ENCODE results near the gene EMC10.
"Not testable (repeated sequence)": the region's sequence is repeated elsewhere in the genome, so short reads cannot be mapped to it uniquely, and the experiment has no call there.

The EMC10 gene

DNA sequence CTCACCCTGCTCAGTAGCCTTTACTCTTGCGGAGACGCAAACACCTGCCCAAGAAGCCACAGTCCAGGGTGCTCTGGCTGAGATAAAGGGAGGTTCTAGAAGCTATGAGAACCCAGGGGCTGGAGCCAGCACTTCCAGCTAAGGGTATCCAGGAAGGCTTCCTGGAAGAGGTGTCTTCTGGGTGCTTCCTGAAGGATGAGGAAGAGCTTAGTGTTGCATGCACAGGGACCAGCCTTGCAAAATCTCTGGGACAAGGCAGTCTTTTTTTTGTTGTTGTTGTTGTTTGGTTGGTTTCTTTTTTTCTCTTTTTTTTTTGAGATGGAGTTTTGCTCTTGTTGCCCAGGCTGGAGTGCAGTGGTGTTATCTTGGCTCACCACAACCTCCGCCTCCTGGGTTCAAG lies 23.1 kb upstream of the EMC10 start:
- DNase-seq = no peak

DNA sequence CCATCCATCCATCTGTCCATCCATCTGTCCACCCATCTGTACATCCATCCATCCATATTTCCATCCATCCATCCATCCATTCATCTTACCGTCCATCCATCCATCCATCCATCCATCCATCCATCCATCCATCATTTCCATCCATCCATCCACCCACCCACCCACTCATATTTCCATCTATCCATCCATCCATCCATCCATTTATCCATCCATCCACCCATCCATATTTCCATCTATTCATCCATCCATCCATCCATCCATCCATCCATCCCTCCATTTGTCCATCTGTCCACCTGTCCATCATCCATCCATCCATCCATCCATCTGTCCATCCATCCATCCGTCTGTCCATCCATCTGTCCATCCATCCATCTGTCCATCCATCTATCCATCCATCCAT lies 20.3 kb upstream of the EMC10 start:
- DNase-seq = no peak

DNA sequence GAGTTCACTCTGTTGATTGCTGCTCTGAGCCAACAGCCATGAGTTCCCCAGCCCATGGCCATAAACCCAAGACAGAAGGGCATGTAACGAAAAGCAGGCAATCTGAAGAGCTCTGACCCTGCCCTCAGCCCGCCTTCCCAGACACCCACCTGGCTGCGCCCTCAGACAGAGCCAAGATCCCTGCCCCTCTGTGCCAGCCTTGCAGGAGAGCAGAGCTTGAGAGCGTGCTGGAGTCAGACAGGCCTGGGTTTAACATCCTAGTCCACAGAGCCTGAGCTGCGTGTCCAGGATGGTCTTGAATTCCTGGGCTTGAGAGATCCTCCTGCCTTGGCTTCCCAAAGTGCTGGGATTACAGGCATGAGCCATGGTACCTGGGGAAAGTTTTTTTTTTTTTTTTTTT lies 19.0 kb upstream of the EMC10 start:
- DNase-seq = no peak

DNA sequence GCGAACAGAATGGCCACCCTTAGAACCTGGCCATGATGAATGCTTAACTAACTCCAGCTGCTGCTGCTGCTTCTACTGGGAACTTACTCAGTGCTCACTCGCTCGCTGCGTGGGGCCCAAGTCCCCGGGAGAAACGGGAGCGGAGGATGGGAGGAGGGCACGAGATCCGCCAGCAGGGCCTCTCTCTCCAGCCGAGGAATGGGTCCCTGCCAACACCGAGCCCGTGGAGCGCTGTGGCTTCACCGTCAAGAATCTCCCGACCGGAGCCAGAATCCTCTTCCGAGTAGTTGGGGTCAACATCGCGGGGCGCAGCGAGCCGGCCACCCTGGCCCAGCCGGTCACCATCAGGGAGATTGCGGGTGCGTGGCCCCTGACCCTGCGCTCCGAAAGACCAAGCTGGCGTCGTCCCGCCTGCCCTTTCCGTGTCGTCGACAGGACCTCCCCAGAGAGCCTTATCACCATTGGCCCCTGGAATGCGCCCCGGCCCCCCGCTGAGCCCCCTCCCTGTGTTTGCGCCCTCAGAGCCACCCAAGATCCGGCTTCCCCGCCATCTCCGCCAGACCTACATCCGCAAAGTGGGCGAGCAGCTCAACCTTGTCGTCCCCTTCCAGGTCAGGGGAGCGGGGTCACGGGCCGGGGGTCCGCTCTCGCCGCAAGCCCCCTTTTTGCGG lies 17.8 kb upstream of the EMC10 start:
- DNase-seq = no peak

DNA sequence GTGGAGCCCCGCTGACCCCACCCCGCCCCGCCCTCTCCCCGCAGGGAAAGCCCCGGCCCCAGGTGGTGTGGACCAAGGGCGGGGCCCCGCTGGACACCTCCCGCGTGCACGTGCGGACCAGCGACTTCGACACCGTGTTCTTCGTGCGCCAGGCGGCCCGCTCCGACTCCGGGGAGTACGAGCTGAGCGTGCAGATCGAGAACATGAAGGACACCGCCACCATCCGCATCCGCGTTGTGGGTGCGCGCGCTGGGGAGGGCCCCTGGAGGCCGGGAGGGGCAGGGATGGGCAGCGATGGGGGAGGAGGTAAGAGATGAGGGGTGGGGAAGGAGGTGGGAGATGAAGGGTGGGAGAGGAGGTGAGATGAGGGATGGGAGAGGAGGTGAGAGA lies 17.2 kb upstream of the EMC10 start:
- DNase-seq = no peak

DNA sequence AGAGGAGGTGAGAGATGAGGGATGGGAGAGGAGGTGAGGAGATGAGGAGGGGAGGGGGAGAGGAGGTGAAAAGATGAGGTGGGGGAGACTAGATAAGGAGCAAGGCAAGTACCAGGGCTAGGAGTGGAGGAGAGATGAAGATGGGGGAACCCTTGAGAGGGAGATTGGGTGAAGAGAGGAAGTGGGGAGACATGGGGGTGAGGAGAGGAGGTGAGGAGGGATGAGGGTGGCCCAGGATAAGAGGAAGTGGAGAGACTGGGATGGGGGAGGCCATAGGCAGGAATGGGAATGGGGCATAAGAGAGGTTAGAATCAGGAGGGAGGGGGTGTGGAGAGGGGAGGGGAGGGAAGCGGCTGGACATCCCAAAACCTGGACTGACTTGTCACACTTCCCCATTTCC lies 16.7 kb upstream of the EMC10 start:
- DNase-seq = no peak

DNA sequence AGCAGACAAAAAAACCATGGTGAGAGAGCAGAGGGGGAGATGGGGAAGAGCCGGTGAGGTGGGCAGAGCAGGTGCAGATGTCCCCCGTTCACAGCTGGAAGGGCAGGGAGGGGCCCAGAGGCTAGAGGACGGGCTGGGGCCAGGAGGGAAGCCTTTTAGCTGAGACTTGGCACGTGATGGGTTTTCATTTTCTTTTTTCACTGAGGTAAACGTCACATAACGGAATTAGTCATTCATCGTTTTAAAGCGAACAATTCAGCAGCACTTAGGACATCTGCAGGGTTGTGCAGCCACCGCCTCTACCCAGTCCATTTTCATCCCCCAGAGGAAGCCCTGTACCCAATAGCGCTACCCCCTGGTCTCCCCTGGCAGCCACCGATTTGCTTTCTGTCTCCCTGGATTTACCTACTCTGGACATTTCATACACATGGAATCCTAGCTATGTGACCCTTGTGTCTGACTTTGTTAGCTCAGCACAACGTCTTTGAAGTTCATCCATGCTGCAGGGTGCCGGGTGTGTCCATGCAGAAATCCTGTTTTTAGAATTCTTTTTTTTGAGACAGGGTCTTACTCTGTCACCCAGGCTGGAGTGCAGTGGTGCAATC lies 16.0 kb upstream of the EMC10 start:
- DNase-seq = no peak

DNA sequence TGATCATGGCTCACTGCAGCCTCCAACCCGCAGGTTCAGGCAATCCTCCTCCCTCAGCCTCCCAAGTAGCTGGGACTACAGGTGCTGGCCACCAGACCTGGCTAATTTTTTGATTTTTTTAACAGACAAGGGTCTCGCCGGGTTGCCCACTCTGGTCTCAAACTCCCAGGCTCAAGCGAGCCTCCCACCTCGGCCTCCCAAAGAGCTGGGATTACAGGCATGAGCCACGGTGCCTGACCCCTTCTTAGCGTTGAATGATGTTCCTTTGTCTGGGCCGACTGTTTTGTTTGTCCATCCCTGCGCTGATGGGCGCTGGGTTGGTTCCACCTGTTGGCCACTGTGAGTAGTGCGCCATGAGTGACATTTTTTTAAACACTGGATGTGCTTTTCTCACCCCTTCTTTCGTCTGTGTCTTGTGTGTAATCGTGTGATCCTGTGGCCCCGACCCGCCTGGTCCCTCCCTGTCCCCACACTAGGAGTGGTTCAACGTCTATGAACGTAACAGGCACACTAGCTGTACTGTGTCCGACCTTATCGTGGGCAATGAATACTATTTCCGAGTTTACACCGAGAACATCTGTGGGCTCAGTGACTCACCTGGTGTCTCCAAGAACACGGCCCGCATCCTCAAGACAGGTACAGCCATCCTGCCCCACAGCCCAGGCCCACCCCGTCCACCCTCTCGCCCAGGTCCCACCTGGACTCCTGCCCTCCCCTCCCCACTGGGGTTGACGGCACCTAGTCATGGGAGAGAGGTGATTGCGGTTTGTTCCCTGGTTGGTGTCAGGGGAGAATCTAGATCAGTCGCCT lies 15.0 kb upstream of the EMC10 start:
- DNase-seq = peak; percentile 43

DNA sequence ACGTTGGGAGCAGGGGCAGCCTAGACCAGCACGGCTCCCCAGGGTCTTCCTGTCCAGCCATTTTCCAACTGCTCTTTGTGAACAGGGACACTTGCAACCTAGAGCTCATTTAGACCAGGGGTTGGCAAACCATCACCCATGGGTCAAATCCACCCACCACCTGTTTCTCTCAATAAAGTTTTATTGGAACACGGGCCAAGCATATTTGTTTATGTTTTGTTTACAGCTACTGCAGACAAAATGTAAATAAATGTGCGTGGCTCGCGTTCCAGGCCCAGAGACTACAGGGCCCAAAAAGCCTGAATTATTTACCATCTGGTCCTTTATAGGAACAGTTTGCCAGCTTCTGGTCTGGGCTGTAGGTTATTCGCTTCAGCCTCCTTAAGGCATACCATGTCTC lies 13.3 kb upstream of the EMC10 start:
- DNase-seq = no peak

DNA sequence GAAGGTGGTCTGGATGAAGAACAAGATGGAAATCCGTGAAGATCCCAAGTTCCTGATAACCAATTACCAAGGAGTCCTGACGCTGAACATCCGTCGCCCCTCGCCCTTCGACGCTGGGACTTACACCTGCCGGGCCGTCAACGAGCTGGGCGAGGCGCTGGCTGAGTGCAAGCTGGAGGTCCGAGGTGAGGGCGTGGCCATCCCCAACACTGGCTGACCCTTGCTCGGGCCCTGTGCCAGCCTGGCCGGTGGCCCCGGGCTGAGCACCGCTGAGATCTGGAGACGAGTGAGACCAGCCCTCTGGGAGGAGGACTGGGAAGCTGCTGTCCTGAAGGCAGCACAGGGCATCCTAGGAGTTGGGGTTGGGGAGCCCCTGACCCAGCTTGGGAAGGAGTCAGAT lies 12.0 kb upstream of the EMC10 start:
- DNase-seq = no peak

DNA sequence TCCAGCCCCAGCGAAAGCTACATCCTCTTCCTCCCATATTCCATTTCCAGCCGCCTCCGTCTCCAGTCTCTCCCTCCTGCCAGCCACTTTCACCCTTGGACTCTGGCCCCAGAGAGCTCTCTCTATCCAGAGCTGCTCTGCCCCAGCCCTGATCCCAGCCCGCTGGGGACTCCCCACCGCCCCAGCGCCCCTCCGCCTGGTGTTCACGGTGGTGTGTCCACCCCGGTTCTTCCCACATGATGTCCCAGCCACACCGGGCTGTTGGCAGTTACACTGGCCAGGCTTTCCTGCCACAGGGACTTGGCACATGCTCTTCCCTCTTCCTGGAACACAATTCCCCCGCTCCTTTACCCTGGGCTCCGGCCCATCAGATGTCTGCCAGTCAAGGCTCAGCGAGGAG lies 11.3 kb upstream of the EMC10 start:
- DNase-seq = no peak

DNA sequence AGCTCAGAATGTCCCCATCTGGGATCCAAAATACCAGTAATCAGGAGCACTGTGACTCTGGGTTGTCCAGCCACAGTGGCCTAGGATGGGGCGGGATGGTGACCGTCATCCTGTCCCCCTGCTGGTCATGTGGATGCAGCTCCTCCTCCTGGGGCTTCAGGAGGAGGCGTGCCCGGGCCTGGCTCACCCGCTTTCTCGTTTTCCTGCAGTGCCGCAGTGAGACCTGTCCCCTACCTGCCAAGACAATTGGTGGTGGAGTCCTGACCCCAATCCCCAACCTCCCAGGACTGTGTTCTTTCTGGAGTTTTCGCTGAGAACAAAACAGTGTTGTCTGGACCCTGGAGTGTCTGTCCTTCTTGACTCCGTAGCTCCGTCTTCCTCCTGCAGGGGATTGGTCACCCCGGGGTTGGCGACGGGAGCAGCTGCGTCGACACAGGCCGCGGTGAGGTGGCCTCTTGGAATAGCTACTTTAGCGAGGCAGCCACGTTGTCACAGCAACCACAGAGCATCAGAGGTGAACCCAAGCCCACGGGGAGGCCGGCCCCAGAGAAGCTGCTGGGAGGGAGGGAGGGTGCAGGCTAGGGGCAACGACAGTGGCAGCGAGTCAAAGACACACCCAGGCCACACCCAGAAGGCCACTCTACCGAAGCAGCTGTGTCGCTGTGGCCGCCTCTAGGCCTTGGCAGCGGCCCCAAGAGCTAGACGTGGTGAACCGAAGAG lies 10.2 kb upstream of the EMC10 start:
- peak; percentile 72 for DNase-seq

DNA sequence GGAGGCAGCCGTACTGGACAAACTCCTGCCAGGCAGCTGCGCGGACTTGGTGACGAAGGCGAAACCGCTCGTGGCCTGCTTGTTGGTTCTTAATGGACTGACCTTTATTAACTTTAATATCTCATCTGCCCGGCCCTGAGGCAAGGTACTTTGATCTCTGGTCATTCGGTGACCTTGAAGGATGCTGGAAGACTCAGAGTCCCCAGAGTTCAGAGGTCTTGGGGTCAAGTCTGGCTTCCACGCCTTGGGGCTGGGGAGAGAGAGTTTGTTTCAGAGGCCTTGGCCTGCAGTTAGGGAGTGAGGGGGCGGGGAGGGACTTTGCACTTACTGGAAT lies 9.6 kb upstream of the EMC10 start:
- no peak for DNase-seq

DNA sequence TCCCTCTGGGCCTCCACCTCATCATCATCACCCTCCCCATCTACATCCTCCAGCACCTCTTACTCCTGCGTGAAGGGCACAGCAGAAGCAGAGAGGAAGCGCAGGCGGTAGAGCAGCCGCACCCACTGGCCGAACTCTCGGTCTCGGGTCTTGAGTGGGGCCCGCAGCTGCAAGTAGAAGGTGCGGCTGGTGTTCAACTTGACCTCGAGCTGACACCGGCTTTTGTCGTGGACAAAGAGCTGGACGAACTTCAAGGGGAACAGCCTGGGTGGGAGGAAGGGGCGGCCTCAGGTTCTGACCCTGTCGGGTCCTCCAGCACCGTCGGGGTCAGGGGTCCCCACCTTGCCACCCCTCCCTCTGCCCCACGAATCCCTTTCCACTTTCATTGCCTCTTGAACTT lies 8.7 kb upstream of the EMC10 start:
- no peak for DNase-seq

DNA sequence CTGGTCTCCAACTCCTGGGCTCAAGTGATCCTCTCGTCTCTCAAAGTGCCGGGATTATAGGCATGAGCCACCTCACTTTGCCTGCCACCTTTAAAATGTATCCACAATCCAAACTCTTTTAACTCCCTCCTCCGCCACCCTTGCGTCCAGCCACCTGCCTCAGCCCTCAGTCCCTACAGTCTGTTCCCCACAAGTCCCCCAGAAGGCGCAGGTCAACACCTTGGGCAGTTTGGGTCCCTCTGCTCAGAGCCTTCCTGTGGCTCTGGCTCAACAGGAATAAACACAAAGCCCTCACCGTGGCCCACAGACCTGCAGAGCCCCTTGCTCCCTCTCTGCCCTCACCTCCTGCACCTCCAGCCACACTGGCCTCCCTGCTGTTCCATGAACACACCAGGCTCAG lies 7.5 kb upstream of the EMC10 start:
- DNase-seq = no peak

DNA sequence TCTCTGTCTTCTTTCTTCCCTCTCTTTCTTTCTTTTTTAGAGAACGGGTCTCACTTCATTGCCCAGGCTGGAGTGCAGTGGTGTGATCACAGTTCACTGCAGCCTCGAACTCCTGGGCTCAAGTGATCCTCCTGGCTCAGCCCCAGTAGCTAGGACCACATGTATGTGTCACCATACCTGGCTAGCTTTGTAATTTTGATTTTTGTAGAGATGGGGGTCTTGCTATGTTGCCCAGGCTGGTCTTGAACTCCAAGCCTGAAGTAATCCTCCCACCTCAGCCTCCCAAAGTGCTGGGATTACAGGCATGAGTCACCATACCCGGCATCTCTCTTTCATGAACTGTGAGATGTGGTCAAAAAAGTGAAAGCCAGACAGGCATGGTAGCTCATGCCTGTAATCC lies 3.0 kb upstream of the EMC10 start:
- not testable (repeated sequence) for DNase-seq

DNA sequence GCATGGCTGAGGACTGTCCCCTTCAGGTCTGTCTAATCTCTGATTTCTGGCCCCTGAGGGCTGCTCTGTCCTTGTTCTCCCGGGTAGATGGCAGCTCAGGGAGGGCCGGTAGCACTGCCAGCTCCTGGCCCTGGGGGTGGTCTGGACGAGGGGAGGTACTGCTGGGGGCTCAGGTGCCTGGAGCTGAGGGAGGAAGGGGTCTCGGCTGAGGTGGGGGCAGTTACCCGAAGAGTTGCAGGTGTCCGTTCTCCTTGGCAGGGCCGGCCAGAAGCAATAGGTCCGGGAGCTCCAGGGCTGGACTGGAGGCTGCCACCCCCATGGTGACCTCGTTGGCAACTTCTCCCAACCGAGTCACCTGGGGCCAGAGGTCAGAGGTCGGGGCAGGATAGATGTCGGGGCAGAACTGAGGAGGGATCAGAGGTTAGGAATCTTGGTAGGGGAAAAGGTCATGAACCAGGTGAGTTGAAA lies 1.2 kb upstream of the EMC10 start:
- DNase-seq = no peak

DNA sequence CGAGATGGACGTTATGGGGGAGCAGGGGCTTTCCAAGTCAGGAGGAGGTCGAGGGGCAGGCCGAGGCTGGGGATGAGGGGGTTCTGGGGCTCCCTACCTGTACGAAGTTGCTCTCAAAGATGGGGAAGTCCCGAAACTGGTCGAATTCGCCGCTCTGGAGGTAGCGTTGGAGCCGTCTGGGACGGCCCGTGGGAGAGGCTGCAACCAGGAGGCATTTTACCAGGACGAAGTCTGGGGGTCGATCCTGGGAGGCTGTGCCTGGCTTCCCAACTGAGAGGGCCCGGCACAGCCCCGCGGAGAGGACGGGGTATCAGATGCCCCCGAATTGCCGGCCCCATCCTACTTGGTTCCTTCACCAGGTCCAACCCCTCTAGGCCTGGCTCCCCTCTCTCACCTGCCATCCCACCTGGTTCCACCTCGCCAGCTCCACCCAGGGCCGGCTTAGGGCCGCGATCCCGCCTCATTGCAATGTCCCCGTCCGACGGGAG lies 527 bp upstream of the EMC10 start:
- DNase-seq = no peak

DNA sequence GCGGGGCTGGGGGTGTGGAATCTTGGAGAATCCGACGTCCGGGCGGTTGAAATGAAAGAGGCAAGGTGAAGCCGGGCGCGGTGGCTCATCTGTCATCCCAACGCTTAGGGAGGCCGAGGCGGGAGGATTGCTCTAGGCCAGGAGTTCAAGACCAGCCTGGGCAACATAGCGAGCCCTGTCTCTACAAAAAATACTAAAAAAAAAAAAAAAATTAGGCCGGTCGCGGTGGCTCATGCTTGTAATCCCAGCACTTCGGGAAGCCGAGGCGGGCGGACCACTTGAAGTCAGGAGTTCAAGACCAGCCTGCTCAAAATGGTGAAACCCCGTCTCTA lies 566 bp downstream of the EMC10 start:
- DNase-seq = no peak

DNA sequence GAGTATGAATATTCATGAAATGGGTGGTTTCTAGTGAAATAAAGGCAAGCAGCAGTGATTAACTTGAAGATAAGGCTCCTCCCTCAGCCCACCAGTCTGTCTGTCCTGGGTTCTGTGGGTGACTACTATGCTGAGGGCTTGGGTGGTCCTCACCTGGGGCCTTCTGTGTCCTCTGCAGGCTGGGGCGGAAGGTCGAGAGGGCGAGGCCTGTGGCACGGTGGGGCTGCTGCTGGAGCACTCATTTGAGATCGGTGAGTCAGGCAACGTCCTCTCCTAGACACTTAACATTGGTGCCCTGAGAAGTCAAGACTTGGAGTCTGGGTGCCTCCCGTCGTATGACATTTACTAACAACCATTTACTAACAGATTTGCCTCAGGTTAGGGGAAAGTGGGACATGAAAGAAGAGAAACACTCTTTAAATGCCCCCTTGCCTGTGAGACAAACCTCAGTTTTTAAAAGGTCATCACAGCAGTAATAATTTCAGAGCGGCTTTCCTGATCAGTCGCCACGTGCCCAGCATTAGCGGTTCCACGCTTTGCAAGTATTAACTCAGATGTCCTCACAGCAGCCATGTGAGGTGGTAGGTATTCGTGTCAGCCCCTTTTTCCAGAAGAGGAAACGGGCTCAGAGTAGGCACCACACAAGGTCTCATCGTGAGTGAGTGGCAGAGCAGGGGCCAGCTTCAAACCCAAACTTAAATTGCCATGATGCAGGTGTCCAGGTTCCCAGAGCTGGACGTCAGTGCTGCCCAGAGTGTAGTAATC lies 1.6 kb downstream of the EMC10 start:
- no peak for DNase-seq

DNA sequence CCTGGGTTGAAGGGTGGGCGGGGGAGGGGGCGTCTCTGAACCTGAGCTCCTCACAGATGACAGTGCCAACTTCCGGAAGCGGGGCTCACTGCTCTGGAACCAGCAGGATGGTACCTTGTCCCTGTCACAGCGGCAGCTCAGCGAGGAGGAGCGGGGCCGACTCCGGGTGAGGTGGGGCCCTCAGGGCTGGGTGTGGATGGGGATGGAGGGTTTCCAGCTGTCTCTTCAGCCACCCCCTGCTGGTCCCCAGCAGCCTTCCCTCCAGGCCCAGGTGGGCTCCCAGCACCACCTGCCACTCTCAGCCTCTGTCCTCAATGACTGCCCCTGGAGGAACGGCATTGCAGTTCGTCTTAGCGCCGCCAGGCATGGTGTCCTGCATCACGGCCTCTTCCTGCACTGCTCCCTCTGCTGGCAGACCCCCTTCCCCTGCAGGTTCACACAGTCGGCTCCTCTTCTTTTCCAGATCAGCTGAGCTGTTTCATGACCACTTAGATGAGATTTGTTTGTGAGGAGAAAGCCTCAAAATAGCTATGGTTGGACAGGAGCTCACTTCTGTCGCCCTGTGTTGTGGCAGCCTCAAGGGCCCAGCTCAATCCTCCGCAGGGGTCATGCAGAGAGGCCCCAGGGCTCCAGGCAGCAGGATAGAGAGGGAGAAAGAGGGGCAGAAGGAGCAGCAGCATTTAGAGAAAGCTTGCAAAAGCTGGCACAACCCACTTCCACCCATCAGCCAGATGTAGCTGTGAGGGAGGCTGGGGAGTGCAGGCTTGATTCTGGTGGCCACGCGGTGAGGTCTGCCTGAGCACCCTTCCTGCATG lies 2.8 kb downstream of the EMC10 start:
- no peak for DNase-seq

DNA sequence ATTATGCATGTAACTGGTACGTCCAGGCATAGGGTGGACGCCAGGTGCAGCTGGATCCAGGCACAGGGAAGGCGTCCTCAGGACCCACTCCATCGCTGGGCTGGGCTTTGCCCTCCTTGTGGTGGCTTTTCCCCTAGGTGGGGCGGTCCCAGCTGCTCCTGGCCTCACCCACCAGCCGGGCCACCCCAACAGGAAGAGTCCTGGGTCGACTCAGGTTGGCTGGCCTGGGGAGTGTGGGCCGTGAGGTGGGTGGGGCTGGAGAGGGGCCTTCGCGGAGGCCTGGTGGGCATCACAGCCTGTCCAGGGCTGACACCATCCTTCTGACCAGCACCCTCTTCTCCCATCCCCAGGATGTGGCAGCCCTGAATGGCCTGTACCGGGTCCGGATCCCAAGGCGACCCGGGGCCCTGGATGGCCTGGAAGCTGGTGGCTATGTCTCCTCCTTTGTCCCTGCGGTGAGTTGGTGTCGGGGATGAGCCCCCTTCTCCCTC lies 3.5 kb downstream of the EMC10 start:
- no peak for DNase-seq
